Body of pancreas (tissue), 4 donors: Measurements from ENCODE around the gene DCHS1. TPM values are rescaled to one million over a fixed set of nuclear protein-coding genes. Genes with fewer than 3 reads are reported as not detected.

Source experiments
- ATAC-seq: fragments of 150-250 bp; one replicate; pipeline ENCODE4 v1.9.1; 2016
- DNase-seq, 4 donors: peaks; one replicate each; pipeline ENCODE4 v3.0.0-alpha.2; 2019
- H3K27ac ChIP-seq, 4 donors: fragments of 200-600 bp; sonication (generic); 1 replicate in 3 of 4; 2 replicates in 1 of 4; pipeline versions ENCODE4 v1.5.1 to v1.6.1; 2016 to 2019; ENCODE audit warnings: mild to moderate bottlenecking in 1 of 4, mixed read lengths in 1 of 4, moderate library complexity in 1 of 4
- H3K27me3 ChIP-seq, 2 donors: fragments of 200-600 bp; sonication (generic); one replicate each; pipeline ENCODE4 v1.6.0; 2016; ENCODE audit warnings: mild to moderate bottlenecking in 1 of 2
- H3K36me3 ChIP-seq, 2 donors: fragments of 200-600 bp; sonication (generic); replicated peaks in 1 of 2; 2 replicates each; pipeline ENCODE4 v1.5.1; 2016; ENCODE audit warnings: low read depth in 2 of 2; ENCODE audit not compliant: insufficient read depth in 1 of 2
- H3K4me1 ChIP-seq: fragments of 200-600 bp; sonication (generic); one replicate; pipeline ENCODE4 v1.6.0; 2016
- H3K4me3 ChIP-seq, 2 donors: fragments of 200-600 bp; sonication (generic); 1 replicate in 1 of 2; 2 replicates in 1 of 2; pipeline ENCODE4 v1.5.1; 2016 to 2019
- H3K9me3 ChIP-seq, 3 donors: fragments of 200-600 bp; sonication (generic); 1 replicate in 2 of 3; 2 replicates in 1 of 3; pipeline ENCODE4 v1.5.1; 2016
- CTCF ChIP-seq, 7 experiments: fragments of 450-650 bp in 4 of 7; fragments of 200-600 bp in 3 of 7; sonication (generic) in 3 of 7; IDR thresholded peaks; one replicate each; pipeline ENCODE4 v1.5.1; 2016 to 2019; ENCODE audit warnings: antibody characterized with exemption in 7 of 7
- POLR2A ChIP-seq, 3 donors: fragments of 450-650 bp; IDR thresholded peaks; one replicate each; pipeline ENCODE4 v1.6.1; 2016; ENCODE audit warnings: antibody characterized with exemption in 3 of 3, mild to moderate bottlenecking in 2 of 3
- WGBS, 2 donors: methylation state at CpG; one replicate each; pipeline ENCODE4 v1.1.5; 2017; 5-methylcytosine and 5-hydroxymethylcytosine counted together
- intact Hi-C: fragments of 100-400 bp; cut with DNase I; formaldehyde crosslinking; loops from one replicate; pipeline ENCODE4 v1.15.1; 2023
- total RNA-seq, 2 donors: library from RNA; depleted of rRNA; stranded (reverse); fragments of >200 nt; gene quantifications; one replicate each; pipeline ENCODE4 v1.1.0, GENCODE V29; 2016

The DCHS1 gene
- total RNA-seq, 2 donors from 2014 or later, result 6.0 to 10.9 TPM

- Histone ChIP-seq H3K36me3 (peaks cover 0 to 3% of the 10 kb centered on the region in 2 donors), H3K4me1 (peaks cover 9% of the 10 kb centered on the region), H3K9me3 (no peaks in the 10 kb centered on the region), H3K27me3 (no peaks in the 10 kb centered on the region), H3K4me3 (no peak overlapping the region), H3K27ac (no peak overlapping the region)
- TF ChIP-seq CTCF (IDR thresholded peaks at IDR 0.05) (no peak), POLR2A (IDR thresholded peaks at IDR 0.05) (no peak)
- DNase-seq (no peak), ATAC-seq (no peak)
- intact Hi-C loops, result loop anchor here (10.0 kb wide), 1 partner anchor 59 kb away; no protein-coding TSS in a partner anchor
- WGBS, 2 donors, result 92 to 100% methylated on average over 3 of the region's 3 CpGs
Observed at GRCh38 chr11:6594142-6594768, 61.4 kb downstream of the DCHS1 start.

- Histone ChIP-seq H3K27me3 (no peaks in the 10 kb centered on the region), H3K27ac (peak overlapping the region in 1 of 4 donors; percentile 41), H3K4me1 (peaks cover 10% of the 10 kb centered on the region), H3K36me3 (no peaks in the 10 kb centered on the region), H3K4me3 (no peak overlapping the region), H3K9me3 (no peaks in the 10 kb centered on the region)
- ATAC-seq, result no peak
- WGBS, 2 donors, result 90 to 93% methylated on average over 1 of the region's 1 CpG
- DNase-seq, result no peak
- no peak for TF ChIP-seq POLR2A (IDR thresholded peaks at IDR 0.05)
- TF ChIP-seq CTCF (IDR thresholded peaks at IDR 0.05), result no peak
- intact Hi-C loops, result no loop called here
Observed at GRCh38 chr11:6588018-6588417, 67.6 kb downstream of the DCHS1 start.

GRCh38 chr11:6587360-6587953 is 68.2 kb downstream of the DCHS1 start:
- peak overlapping the region in 1 of 4 donors; percentile 41 for H3K27ac ChIP-seq

GRCh38 chr11:6586434-6587359 is 68.9 kb downstream of the DCHS1 start:
- no peaks in the 10 kb centered on the region for H3K36me3 ChIP-seq
- H3K4me1 ChIP-seq, result peaks cover 10% of the 10 kb centered on the region
- no peaks in the 10 kb centered on the region for H3K27me3 ChIP-seq
- no peak for DNase-seq
- ATAC-seq, result no peak
- no peaks in the 10 kb centered on the region for H3K9me3 ChIP-seq
- intact Hi-C loops, result no loop called here
- WGBS, 2 donors, result 94 to 95% methylated on average over 16 to 23 of the region's 25 CpGs
- no peak overlapping the region for H3K27ac ChIP-seq
- no peak overlapping the region for H3K4me3 ChIP-seq
- TF ChIP-seq CTCF (IDR thresholded peaks at IDR 0.05), result no peak
- TF ChIP-seq POLR2A (IDR thresholded peaks at IDR 0.05), result no peak

More at GRCh38 chr11:6587360-6587953, 68.2 kb downstream of the DCHS1 start:
- H3K4me3 ChIP-seq, result no peak overlapping the region
- ATAC-seq (peak; percentile 100), DNase-seq (peak; percentile 75 to 90 (median 87))
- H3K4me1 ChIP-seq, result peaks cover 10% of the 10 kb centered on the region
- H3K27me3 ChIP-seq, result no peaks in the 10 kb centered on the region
- 57 to 76% methylated on average over 8 to 10 of the region's 11 CpGs for WGBS, 2 donors
- intact Hi-C loops, result no loop called here
- no peaks in the 10 kb centered on the region for H3K9me3 ChIP-seq
- TF ChIP-seq CTCF (IDR thresholded peaks at IDR 0.05) (no peak), POLR2A (IDR thresholded peaks at IDR 0.05) (no peak)
- H3K36me3 ChIP-seq, result no peaks in the 10 kb centered on the region
